KOPT-K1 (cell line): Measurements from ENCODE around the gene KISS1R.
A peak's percentile ranks its signal among the peaks of the same experiment; 100 is the strongest.

Source experiments
- H3K27ac ChIP-seq: fragments of 200-600 bp; sonication (generic); 2 replicates; pipeline ENCODE4 v1.5.1; 2016; ENCODE audit warnings: antibody characterized with exemption, mild to moderate bottlenecking, low read depth, low read length; ENCODE audit not compliant: poor library complexity, severe bottlenecking
- H3K36me3 ChIP-seq: fragments of 200-600 bp; sonication (generic); 2 replicates; pipeline ENCODE4 v1.5.1; 2017; ENCODE audit warnings: antibody characterized with exemption, mild to moderate bottlenecking, low read length, moderate library complexity; ENCODE audit not compliant: insufficient read depth
- H3K9me3 ChIP-seq: fragments of 200-600 bp; sonication (generic); 2 replicates; pipeline ENCODE4 v1.5.1; 2017; ENCODE audit warnings: antibody characterized with exemption, low read length, mild to moderate bottlenecking; ENCODE audit not compliant: insufficient read depth, poor library complexity, severe bottlenecking

Gene KISS1R

GRCh38 chr19:942133-942645 lies 25.1 kb downstream of the KISS1R start:
- Histone ChIP-seq H3K27ac (no peak overlapping the region), H3K9me3 (no peaks in the 10 kb centered on the region), H3K36me3 (no peaks in the 10 kb centered on the region)

GRCh38 chr19:943551-944170 lies 26.5 kb downstream of the KISS1R start:
- Histone ChIP-seq H3K27ac (no peak overlapping the region), H3K36me3 (no peaks in the 10 kb centered on the region), H3K9me3 (no peaks in the 10 kb centered on the region)

- no peak overlapping the region for H3K27ac ChIP-seq
- no peaks in the 10 kb centered on the region for H3K36me3 ChIP-seq
Measured at GRCh38 chr19:944171-944567, 27.0 kb downstream of the KISS1R start.

GRCh38 chr19:944663-945241 lies 27.6 kb downstream of the KISS1R start:
- no peak overlapping the region for H3K27ac ChIP-seq

More at GRCh38 chr19:944171-944567, 27.0 kb downstream of the KISS1R start:
- H3K9me3 ChIP-seq = no peaks in the 10 kb centered on the region

GRCh38 chr19:945401-946252 lies 28.5 kb downstream of the KISS1R start:
- no peaks in the 10 kb centered on the region for H3K9me3 ChIP-seq
- no peaks in the 10 kb centered on the region for H3K36me3 ChIP-seq
- no peak overlapping the region for H3K27ac ChIP-seq

More at GRCh38 chr19:944663-945241, 27.6 kb downstream of the KISS1R start:
- Histone ChIP-seq H3K36me3 (no peaks in the 10 kb centered on the region), H3K9me3 (no peaks in the 10 kb centered on the region)

GRCh38 chr19:947090-947706 lies 30.1 kb downstream of the KISS1R start:
- H3K27ac ChIP-seq = no peak overlapping the region

GRCh38 chr19:947707-948539 lies 30.8 kb downstream of the KISS1R start:
- no peak overlapping the region for H3K27ac ChIP-seq
- H3K36me3 ChIP-seq = no peaks in the 10 kb centered on the region
- no peaks in the 10 kb centered on the region for H3K9me3 ChIP-seq

More at GRCh38 chr19:947090-947706, 30.1 kb downstream of the KISS1R start:
- no peaks in the 10 kb centered on the region for H3K36me3 ChIP-seq
- H3K9me3 ChIP-seq = no peaks in the 10 kb centered on the region

GRCh38 chr19:948842-949496 lies 31.8 kb downstream of the KISS1R start:
- Histone ChIP-seq H3K36me3 (no peaks in the 10 kb centered on the region), H3K9me3 (no peaks in the 10 kb centered on the region), H3K27ac (no peak overlapping the region)

GRCh38 chr19:950352-951066 lies 33.4 kb downstream of the KISS1R start:
- no peak overlapping the region for H3K27ac ChIP-seq
- no peaks in the 10 kb centered on the region for H3K36me3 ChIP-seq
- H3K9me3 ChIP-seq = no peaks in the 10 kb centered on the region

GRCh38 chr19:952049-952679 lies 35.0 kb downstream of the KISS1R start:
- Histone ChIP-seq H3K9me3 (no peaks in the 10 kb centered on the region), H3K36me3 (no peaks in the 10 kb centered on the region), H3K27ac (peak overlapping the region; percentile 58)

GRCh38 chr19:952680-953444 lies 35.7 kb downstream of the KISS1R start:
- Histone ChIP-seq H3K36me3 (no peaks in the 10 kb centered on the region), H3K9me3 (no peaks in the 10 kb centered on the region), H3K27ac (peak overlapping the region; percentile 58)

GRCh38 chr19:953445-954271 lies 36.5 kb downstream of the KISS1R start:
- no peaks in the 10 kb centered on the region for H3K9me3 ChIP-seq
- peak overlapping the region; percentile 58 for H3K27ac ChIP-seq
- H3K36me3 ChIP-seq = no peaks in the 10 kb centered on the region
